Measurements from ENCODE around the gene RIC1. TPM values are rescaled to one million over a fixed set of nuclear protein-coding genes. Genes with fewer than 3 reads are reported as not detected.
A peak's percentile ranks its signal among the peaks of the same experiment; 100 is the strongest.

RIC1 gene
- total and polyA plus RNA-seq, 2 of the 13 experiments (the other 11 are each of a cell fraction or from before 2014, with no cell fraction given): 18.2 to 19.0 TPM

- FAIRE-seq: no peak
- Histone ChIP-seq H3K9me3 (ENCODE audit: low read length) (no peaks in the 10 kb centered on the region), H3K4me1 (ENCODE audit: insufficient read depth, low read length) (peaks cover 4% of the 10 kb centered on the region), H3K27me3 (ENCODE audit: control insufficient read depth in 1 of 2, insufficient read depth in 2 of 2, low read length in 2 of 2) (no peaks in the 10 kb centered on the region), H3K9ac (ENCODE audit: insufficient read depth, low read depth, low read length) (no peak overlapping the region), H3K4me2 (ENCODE audit: low read depth, low read length) (no peak overlapping the region), H3K27ac (ENCODE audit: extremely low read length, insufficient read depth, low read length) (no peak overlapping the region), H3K36me3 (replicated peaks in 1 of 2; ENCODE audit: control insufficient read depth in 1 of 2, insufficient read depth in 2 of 2, low read length in 2 of 2) (peaks cover 8 to 73% of the 10 kb centered on the region in 2 experiments), H4K20me1 (ENCODE audit: insufficient read depth, low read length) (peaks cover 3% of the 10 kb centered on the region; the same call in 1 of the 2 replicates), H2AFZ (ENCODE audit: low read length) (no peak overlapping the region), H3K4me3 (replicated peaks in 1 of 3; ENCODE audit: insufficient read depth in 1 of 3, low read depth in 2 of 3, low read length in 3 of 3) (no peak overlapping the region), H3K79me2 (ENCODE audit: insufficient read depth, low read length) (peaks cover 10% of the 10 kb centered on the region)
- ATAC-seq: peak; percentile 53
- BruUV-seq (replicated peaks): no TSS peak
- 96% methylated on average over 3 of the region's 5 CpGs for WGBS (ENCODE audit: low lambda C conversion rate)
- in situ Hi-C loops (cut with HindIII; ENCODE audit: extremely low pct_ligation_motif_present, low pct_unique_long_range_greater_than_20kb) (no loop called here), intact Hi-C loops (cut with micrococcal nuclease; ENCODE audit: unreplicated experiment) (no loop called here)
- TF ChIP-seq RBM22 (optimal IDR thresholded peaks at IDR 0.05; ENCODE audit: low read length) (peak; percentile 51), CREB3 (CRISPR knock-in tag; IDR thresholded peaks at IDR 0.05) (no peak)
- DNase-seq (ENCODE audit: low spot score): no peak
- ChIA-PET POLR2A (no interaction called here), CTCF (ENCODE audit: low intra/inter-chr PET ratio, low total read pairs) (no interaction called here)
Observed at GRCh38 chr9:5789489-5789888, 160.6 kb downstream of the RIC1 start.

- POLR2A ChIA-PET: no interaction called here
Observed at GRCh38 chr9:5790923-5791322, 162.0 kb downstream of the RIC1 start.

More at GRCh38 chr9:5790923-5791322, 162.0 kb downstream of the RIC1 start:
- CTCF ChIA-PET (ENCODE audit: low intra/inter-chr PET ratio, low total read pairs): no interaction called here
- peaks cover 10% of the 10 kb centered on the region for H3K79me2 ChIP-seq (ENCODE audit: insufficient read depth, low read length)
- H4K20me1 ChIP-seq (ENCODE audit: insufficient read depth, low read length): peaks cover 3% of the 10 kb centered on the region; the same call in 1 of the 2 replicates
- no peak overlapping the region for H3K9ac ChIP-seq (ENCODE audit: insufficient read depth, low read depth, low read length)
- DNase-seq (ENCODE audit: low spot score) (no peak), ATAC-seq (no peak), FAIRE-seq (no peak)
- peaks cover 8 to 60% of the 10 kb centered on the region in 2 experiments for H3K36me3 ChIP-seq (replicated peaks in 1 of 2; ENCODE audit: control insufficient read depth in 1 of 2, insufficient read depth in 2 of 2, low read length in 2 of 2)
- H3K4me2 ChIP-seq (ENCODE audit: low read depth, low read length): no peak overlapping the region
- no peaks in the 10 kb centered on the region for H3K4me1 ChIP-seq (ENCODE audit: insufficient read depth, low read length)
- intact Hi-C loops (cut with micrococcal nuclease; ENCODE audit: unreplicated experiment): no loop called here
- H3K27ac ChIP-seq (ENCODE audit: extremely low read length, insufficient read depth, low read length): no peak overlapping the region
- H2AFZ ChIP-seq (ENCODE audit: low read length): no peak overlapping the region
- BruUV-seq (replicated peaks): no TSS peak
- in situ Hi-C loops (cut with HindIII; ENCODE audit: extremely low pct_ligation_motif_present, low pct_unique_long_range_greater_than_20kb): no loop called here
- no peaks in the 10 kb centered on the region for H3K9me3 ChIP-seq (ENCODE audit: low read length)
- H3K4me3 ChIP-seq (replicated peaks in 1 of 3; ENCODE audit: insufficient read depth in 1 of 3, low read depth in 2 of 3, low read length in 3 of 3): no peak overlapping the region
- H3K27me3 ChIP-seq (ENCODE audit: control insufficient read depth in 1 of 2, insufficient read depth in 2 of 2, low read length in 2 of 2): no peaks in the 10 kb centered on the region
- no peak for TF ChIP-seq MLLT10 (CRISPR knock-in tag; IDR thresholded peaks at IDR 0.05)
- no peak for TF ChIP-seq ZFP36L2 (CRISPR knock-in tag; IDR thresholded peaks at IDR 0.05)
- no peak for TF ChIP-seq RNF2 (conservative IDR thresholded peaks at IDR 0.05; ENCODE audit: low read depth)
- no peak for TF ChIP-seq NFRKB (IDR thresholded peaks at IDR 0.05)
- no peak for TF ChIP-seq ZNF501 (CRISPR knock-in tag; IDR thresholded peaks at IDR 0.05)
- TF ChIP-seq THAP11 (CRISPR knock-in tag; IDR thresholded peaks at IDR 0.05): no peak
- no peak for TF ChIP-seq ZNF24 (IDR thresholded peaks at IDR 0.05)
- no peak for TF ChIP-seq ATF2 (CRISPR knock-in tag; IDR thresholded peaks at IDR 0.05)
- 100% methylated on average over 1 of the region's 1 CpG for WGBS (ENCODE audit: low lambda C conversion rate)
